Activated CD8-positive, alpha-beta memory T cell treated with anti-CD3 and anti-CD28 coated beads, Interleukin-2, amount 50 U/mL, for 4 hours (primary cell): ENCODE results near the gene POLR3A.

Experiments used
- DNase-seq: peaks from one replicate; pipeline ENCODE4 v3.0.0-alpha.2; 2020

The POLR3A gene

DNA sequence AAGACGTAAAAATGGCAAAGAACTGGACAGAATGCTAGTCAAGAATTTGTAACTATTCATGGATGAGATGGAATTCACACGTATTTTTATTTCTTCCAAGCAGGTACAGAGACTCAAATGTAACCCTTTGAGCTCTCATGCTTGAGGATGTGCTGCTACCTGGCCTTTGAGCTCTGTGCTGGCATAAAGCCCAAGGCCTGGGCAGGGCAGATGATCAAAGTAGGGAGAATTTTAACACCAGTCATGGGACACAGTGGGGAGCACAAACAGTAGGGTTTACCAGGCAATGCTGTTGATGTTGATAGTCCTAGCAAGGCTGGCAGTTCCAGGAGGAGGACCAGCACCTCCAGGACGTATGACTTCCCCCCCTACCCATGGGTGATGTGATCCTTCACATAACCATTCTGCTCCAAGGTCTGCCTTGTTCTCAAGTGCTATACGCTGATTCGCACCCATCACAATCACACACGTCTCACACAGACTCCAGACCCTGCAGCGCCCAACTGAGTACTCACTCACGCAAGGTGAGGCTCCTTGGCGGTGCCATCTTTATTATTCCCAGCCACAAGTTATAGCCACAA, 54.1 kb downstream of the POLR3A start:
- no peak for DNase-seq

GRCh38 chr10:77974396-77975074, 54.8 kb downstream of the POLR3A start:
- DNase-seq = no peak

- DNase-seq = no peak
These were observed 56.0 kb downstream of the POLR3A start for GRCh38 chr10:77973276-77973675.

DNA sequence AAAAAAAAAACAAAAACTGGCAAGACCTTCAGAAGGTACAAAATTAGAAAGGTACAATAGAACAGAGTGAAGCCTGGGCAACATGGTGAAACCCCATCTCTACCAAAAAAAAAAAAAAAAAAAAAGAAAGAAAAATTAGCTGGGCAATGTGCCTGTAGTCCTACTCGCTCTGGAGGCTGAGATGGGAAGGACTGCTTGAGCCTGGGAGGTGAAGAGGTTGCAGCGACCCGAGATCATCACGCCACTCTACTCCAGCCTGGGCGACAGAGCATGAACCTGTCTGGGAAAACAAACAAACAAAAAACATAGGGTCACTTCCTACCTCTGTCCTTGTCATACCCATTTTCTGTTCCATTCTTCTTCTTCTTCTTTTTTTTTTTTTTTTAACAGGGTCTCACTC, 57.2 kb downstream of the POLR3A start:
- no peak for DNase-seq

DNA sequence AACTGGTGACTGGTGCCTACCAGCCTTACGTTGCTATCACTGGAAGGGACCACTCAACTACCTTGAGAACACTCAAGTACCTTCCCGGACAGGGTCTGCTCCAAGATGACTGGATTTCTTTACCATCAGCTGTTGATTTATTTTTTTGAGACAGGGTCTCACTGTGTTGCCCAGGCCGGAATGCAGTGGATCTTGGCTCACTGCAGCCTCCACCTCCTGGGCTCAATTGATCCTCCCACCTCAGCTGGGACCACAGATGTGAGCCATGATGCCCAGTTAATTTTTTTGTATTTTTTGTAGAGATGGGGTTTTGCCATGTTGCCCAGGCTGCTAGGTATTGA, 57.5 kb downstream of the POLR3A start:
- no peak for DNase-seq

- no peak for DNase-seq
These were observed 58.2 kb downstream of the POLR3A start for GRCh38 chr10:77970869-77971803.

DNA sequence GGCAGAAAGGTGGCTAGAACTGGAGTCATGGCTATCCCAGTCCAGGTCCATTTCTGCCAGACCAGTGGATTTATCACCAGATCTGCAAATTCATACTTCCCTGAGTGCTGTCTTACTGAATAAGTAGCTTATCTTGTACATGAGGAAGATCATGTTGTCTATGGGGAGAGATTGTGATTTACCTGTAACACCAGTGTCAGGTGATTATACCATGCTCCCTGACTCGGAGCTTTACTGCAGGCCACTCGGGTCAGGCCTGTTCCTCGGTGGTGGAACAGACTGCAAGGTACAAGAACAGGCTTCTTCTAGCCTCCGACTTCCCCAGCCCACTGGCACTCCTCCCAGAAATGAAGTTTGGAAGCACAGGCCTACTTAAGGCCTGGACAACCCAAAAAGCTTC, 60.2 kb downstream of the POLR3A start:
- no peak for DNase-seq

- no peak for DNase-seq
These were observed 61.7 kb downstream of the POLR3A start for GRCh38 chr10:77967611-77968022.

DNA sequence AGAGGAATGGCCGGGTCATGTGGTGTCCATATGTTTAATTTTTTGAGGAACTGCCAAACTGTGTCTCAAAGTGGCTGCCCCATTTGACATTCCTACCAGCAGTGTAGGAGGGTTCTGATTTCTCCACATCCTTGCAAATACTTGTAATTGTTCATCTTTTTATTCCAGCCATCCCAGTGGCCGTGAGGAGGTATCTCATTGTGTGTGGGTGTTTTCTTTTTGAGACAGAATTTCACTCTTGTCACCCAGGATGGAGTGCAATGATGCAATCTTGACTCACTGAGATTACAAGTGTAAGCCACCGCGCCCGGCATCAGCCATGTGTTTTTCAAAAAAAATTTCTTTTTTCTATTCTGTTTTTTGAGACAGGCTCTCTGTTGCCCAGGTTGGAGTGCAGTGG, 64.0 kb downstream of the POLR3A start:
- no peak for DNase-seq

- DNase-seq = no peak
These were observed 64.5 kb downstream of the POLR3A start for GRCh38 chr10:77964811-77965210.

DNA sequence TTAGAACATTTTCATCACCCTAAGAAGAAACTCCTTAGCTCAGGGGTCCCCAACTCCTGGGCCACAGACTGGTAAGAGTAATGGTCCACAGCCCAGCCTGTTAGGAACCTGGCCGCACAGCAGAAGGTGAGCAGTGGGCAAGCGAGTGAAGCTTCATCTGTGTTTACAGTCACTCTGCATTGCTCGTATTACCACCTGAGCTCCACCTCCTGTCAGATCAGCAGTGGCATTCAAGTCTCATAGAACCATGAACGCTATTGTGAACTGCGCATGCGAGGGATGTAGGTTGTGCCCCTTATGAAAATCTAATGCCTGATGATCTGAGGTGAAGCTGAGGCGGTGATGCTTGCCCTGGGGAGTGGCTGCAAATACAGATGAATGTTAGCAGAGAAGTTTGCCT, 65.4 kb downstream of the POLR3A start:
- no peak for DNase-seq

DNA sequence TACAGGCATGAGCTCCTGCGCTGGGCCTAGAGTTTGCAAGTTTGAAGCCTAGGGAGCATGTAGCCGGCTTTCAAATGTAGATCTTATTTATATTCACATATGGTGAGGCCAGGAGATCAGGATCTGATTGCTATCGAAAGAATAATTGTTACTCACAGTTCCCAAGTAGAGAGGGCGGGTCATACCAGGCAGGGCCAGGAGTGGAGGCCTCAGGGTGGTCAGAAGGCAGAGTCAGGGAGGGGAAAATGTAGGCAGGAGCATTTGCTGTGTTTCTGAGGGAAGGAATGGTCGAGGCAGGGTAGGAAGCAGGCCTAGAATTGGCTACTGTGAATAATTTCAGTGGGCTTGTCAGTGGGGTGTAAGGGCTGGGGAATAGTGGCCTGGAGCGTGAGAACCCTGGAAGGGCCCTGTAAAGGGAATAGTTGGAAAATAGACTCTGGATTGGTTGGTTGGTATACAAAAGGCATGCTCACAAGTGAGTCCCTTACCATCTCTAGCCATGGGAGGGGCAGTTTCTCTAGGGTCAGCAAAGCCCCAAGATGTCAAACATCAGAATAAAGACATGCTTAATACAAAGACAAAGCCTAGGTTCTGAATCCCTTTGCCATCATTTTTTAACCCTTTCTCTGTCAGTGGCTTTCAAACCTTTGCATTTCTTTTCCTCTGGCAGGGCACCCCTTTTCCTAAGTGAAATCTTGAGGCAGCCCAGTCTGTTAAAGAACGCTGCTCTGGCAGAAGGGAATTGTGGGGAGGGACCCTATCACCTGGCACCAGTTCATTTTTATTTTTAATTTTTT, 66.8 kb downstream of the POLR3A start:
- DNase-seq = no peak

DNA sequence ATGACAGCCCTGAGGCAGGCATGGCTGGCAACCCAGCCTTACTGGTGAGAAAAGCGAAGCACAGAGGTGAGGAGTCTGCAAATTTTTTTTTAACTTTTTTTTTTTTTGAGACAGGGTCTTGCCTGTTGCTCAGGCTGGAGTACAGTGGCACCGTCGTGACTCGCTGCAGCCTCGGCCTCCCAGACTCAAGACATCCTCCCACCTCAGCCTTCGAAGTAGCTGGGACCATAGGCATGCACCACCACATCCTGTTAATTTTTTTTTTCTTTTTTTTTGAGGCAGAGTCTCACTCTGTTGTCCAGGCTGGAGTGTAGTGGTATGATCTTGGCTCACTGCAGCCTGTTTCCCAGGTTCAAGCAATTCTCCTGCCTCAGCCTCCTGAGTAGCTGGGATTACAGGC, 67.6 kb downstream of the POLR3A start:
- no peak for DNase-seq

GRCh38 chr10:77960829-77961329, 68.4 kb downstream of the POLR3A start:
- DNase-seq = no peak

- no peak for DNase-seq
These were observed 69.3 kb downstream of the POLR3A start for GRCh38 chr10:77959887-77960455.

GRCh38 chr10:77959384-77959783, 69.9 kb downstream of the POLR3A start:
- DNase-seq = no peak

DNA sequence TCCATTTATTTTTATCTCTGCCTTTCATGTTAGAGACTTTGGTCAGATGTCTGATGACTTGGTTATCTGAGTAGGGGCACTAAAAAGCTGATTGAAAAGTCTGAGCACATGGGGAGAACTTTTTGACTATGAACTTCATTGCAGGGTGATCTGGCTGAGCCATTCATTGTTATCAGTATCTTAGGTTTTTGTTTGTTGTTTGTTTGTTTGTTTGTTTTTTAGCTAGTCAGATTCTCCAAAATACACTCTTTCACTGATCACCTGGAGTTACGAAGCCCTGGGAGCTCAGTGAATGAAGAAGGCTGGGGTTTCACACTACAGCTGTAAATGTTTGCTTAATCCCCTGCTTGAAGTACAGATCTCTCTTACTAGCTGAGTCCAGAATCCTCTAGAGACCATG, 74.2 kb downstream of the POLR3A start:
- no peak for DNase-seq

DNA sequence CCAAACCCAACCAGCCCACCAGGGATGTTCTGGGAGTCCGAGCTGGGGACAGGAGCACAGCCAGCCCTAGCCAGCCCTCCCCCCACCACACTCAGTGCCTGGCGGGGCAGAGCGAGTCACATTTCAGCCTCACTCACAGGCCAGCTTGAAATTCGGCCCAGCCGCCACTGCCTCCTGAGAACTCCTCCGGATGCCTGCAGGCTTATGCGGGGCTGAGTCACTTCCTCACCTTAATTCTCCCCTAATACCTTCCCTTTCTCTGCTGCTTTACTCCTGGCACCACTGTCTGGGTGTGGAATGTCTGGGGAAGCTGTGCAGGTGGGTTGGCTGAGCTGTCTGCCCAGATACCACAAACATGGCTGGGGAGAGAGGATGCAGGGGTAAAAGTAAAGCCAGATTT, 80.1 kb downstream of the POLR3A start:
- DNase-seq = no peak

- no peak for DNase-seq
These were observed 83.2 kb downstream of the POLR3A start for GRCh38 chr10:77946084-77946483.

- no peak for DNase-seq
These were observed 84.8 kb downstream of the POLR3A start for GRCh38 chr10:77944519-77944918.

DNA sequence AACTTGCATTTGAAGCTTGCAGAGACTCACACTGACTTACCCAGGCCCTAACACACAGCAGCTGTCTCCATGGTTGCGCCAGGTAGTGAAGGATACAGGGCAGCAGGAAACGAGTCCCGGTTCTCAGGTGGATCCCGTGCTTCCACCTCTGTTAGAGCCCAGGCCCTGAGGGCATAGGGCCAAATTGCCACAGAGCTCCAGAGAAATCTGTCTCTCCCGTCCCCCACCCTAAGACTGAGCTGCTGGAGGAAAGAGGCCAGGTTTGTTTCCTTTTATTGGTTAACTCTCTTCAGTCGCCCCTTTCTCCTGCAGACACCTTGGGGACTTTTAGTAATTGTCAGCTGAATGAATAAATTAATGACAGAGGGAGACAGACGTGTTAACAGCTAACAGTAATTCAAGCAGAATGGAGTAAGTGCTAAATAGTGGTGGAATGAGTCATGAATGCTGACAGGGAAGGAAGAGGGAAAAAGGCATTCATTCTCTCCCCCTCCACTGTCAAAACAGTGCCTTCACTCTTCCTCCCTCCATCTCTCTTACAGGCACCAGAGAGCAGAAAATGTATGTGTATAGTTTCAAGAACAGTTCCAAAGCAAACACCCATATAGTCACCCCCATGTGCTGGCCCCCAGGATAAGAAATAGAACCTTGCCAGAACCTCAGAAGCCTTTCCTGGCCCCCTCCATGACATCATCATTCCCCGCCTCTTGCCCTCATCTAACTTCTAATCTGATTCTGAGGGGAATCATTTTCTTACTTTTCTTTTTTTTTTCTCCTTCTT, 86.0 kb downstream of the POLR3A start:
- DNase-seq = no peak

GRCh38 chr10:77941790-77942189, 87.5 kb downstream of the POLR3A start:
- no peak for DNase-seq
